OCI-LY7 (cell line): ENCODE measurements around the gene RPL41.

ENCODE experiments used
- CTCF ChIP-seq: fragments of 200-600 bp; sonication (generic); conservative IDR thresholded peaks from 2 replicates; pipeline ENCODE4 v1.5.1; 2014; ENCODE audit warnings: mild to moderate bottlenecking, antibody characterized with exemption, low read length, moderate library complexity, mixed read lengths
- EZH2phosphoT487 ChIP-seq: fragments of 200-600 bp; sonication (generic); IDR thresholded peaks from 2 replicates; pipeline ENCODE4 v1.6.1; 2018; ENCODE audit warnings: low read depth, borderline replicate concordance, mild to moderate bottlenecking, mixed run types, antibody characterized with exemption, low read length, moderate library complexity, mixed read lengths

- TF ChIP-seq CTCF, result no peak
- TF ChIP-seq EZH2phosphoT487, result no peak
Observed at GRCh38 chr12:56110571-56110970, 5.9 kb upstream of the RPL41 start.
